Colonic mucosa (tissue), 4 donors: ENCODE results near the gene PLPPR1. TPM values are rescaled to one million over a fixed set of nuclear protein-coding genes. Genes with fewer than 3 reads are reported as not detected.

Experiments
- DNase-seq: peaks from one replicate; pipeline ENCODE4 v3.0.0-alpha.2; 2020
- H3K27ac ChIP-seq: fragments of 200-600 bp; one replicate; pipeline ENCODE4 v1.8.0; 2021
- H3K27me3 ChIP-seq: fragments of 200-600 bp; one replicate; pipeline ENCODE4 v1.8.0; 2021
- H3K36me3 ChIP-seq: fragments of 200-600 bp; one replicate; pipeline ENCODE4 v1.8.0; 2021
- H3K4me1 ChIP-seq: fragments of 200-600 bp; one replicate; pipeline ENCODE4 v1.8.0; 2021; ENCODE audit warnings: mild to moderate bottlenecking
- H3K4me3 ChIP-seq: fragments of 200-600 bp; one replicate; pipeline ENCODE4 v1.8.0; 2021
- H3K9ac ChIP-seq, 2 donors: one replicate each; pipeline ENCODE4 v1.7.0; 2013; ENCODE audit warnings: control low read depth in 2 of 2, low read depth in 2 of 2, low read length in 2 of 2
- H3K9me3 ChIP-seq: fragments of 200-600 bp; one replicate; pipeline ENCODE4 v1.8.0; 2021
- intact Hi-C: fragments of 100-400 bp; cut with DNase I; formaldehyde crosslinking; loops from one replicate; pipeline ENCODE4 v1.14.1; 2022
- total RNA-seq, 2 donors: library from RNA; stranded (reverse); fragmentation: NEBNext Ultra II Directional in 1 of 2; extraction: Animal tissue kit (Norgen Biotek cat#: 25700) in 1 of 2; gene quantifications; one replicate each; pipeline ENCODE4 v1.2.1, GENCODE V29; 2021
- TF ChIP-seq, protein P1 (sequence below): fragments of 200-600 bp; IDR thresholded peaks from one replicate; pipeline ENCODE4 v1.8.0; 2022; ENCODE audit warnings: antibody characterized with exemption, mild to moderate bottlenecking
- donor health status: healthy.
- donor health status: DM: no; HTN: no; CAD: no.
- donor health status: DM: no; HTN: no; CAD: no.

The PLPPR1 gene
- total RNA-seq, 2 donors from 2014 or later: 0.25 to 0.69 TPM

DNA sequence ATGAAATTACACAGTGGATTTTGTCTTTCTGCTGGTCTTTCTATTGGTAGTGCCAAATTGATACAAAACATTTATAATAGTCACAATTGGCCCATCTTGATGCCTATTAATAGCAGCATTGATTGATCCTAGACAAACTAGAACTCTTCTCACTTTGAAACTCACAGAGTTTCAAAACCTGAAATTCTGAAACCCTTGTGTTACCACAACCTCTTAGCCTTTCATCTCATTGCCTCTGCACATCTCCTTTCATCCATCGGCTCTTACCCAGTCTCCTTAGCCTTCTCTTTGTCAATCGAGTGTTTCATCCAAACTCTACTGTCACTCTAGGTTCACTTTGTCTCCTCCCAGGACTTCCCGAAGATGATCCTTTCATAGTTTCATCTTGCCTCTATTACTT, 22.1 kb downstream of the PLPPR1 start:
- TF ChIP-seq, protein P1, sequence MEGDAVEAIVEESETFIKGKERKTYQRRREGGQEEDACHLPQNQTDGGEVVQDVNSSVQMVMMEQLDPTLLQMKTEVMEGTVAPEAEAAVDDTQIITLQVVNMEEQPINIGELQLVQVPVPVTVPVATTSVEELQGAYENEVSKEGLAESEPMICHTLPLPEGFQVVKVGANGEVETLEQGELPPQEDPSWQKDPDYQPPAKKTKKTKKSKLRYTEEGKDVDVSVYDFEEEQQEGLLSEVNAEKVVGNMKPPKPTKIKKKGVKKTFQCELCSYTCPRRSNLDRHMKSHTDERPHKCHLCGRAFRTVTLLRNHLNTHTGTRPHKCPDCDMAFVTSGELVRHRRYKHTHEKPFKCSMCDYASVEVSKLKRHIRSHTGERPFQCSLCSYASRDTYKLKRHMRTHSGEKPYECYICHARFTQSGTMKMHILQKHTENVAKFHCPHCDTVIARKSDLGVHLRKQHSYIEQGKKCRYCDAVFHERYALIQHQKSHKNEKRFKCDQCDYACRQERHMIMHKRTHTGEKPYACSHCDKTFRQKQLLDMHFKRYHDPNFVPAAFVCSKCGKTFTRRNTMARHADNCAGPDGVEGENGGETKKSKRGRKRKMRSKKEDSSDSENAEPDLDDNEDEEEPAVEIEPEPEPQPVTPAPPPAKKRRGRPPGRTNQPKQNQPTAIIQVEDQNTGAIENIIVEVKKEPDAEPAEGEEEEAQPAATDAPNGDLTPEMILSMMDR: no peak
- intact Hi-C loops: no loop called here
- Histone ChIP-seq H3K9me3 (no peaks in the 10 kb centered on the region), H3K9ac (no peak overlapping the region), H3K27me3 (no peaks in the 10 kb centered on the region), H3K27ac (no peak overlapping the region), H3K4me1 (no peaks in the 10 kb centered on the region), H3K36me3 (no peaks in the 10 kb centered on the region), H3K4me3 (no peak overlapping the region)
- DNase-seq: no peak

DNA sequence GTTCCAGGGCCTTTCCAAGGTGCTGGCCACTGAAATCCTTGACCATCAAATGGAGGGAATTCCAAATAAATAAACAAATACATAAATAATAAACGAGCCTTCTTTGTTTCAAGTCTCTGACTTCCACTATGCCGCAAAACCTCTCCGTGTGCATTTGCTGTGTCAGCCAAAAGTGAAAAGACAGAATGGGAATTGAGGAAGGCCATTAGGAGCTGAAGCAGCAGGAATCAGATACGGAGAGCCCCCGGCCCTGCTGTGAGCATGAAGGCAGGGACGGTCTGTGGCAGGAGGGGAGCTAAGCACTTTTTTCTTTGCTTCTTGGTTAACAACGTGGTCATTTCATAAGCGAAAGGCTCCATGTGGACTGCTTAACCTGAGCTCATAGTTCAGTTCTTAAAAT, 26.1 kb downstream of the PLPPR1 start:
- no peaks in the 10 kb centered on the region for H3K4me1 ChIP-seq
- TF ChIP-seq, protein P1: no peak
- no peaks in the 10 kb centered on the region for H3K36me3 ChIP-seq
- no peaks in the 10 kb centered on the region for H3K9me3 ChIP-seq
- no peak overlapping the region for H3K4me3 ChIP-seq
- H3K27me3 ChIP-seq: no peaks in the 10 kb centered on the region
- H3K9ac ChIP-seq: no peak overlapping the region
- DNase-seq: no peak
- no peak overlapping the region for H3K27ac ChIP-seq
- intact Hi-C loops: no loop called here

DNA sequence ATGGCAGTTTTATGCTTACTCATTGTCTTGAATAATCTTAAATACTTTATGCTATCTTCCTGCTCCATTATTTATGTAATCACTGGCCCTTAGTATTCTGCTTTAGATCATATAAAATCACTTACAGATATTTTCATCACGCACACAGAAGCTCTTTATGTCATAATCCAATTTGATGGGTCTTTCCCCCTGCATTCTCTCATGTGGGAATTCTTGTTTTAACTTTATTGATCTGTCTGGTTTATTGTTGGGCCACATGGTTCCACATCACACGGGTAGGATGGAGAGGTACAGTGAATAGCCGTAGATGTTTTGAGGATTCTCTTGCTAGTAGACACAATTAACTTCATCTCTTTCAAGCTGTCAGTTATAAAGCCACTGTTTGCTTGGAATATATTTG, 27.0 kb downstream of the PLPPR1 start:
- Histone ChIP-seq H3K9me3 (no peaks in the 10 kb centered on the region), H3K4me1 (no peaks in the 10 kb centered on the region), H3K27ac (no peak overlapping the region), H3K9ac (no peak overlapping the region), H3K36me3 (no peaks in the 10 kb centered on the region), H3K27me3 (no peaks in the 10 kb centered on the region), H3K4me3 (no peak overlapping the region)
- no peak for DNase-seq
- intact Hi-C loops: no loop called here
- TF ChIP-seq, protein P1: no peak

DNA sequence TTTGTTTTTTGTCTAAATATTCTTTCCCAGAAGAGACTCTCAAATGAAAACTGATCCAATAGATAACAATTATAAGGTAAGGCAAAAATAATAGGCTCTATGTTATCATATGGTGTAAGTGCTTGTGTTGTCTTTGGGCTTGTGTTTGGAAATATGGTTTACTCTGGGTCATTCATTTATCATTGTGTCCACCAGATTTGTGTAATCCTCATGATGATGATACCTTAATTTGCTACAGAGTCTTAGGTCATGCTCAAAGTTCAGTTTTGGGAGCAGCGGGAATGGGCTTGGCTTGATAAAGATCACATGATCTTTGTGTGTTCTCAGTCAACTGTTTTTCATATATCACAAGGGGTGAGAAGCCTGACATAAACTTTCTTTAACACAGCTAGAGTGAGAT, 34.2 kb downstream of the PLPPR1 start:
- Histone ChIP-seq H3K27ac (no peak overlapping the region), H3K9ac (no peak overlapping the region), H3K36me3 (no peaks in the 10 kb centered on the region), H3K4me3 (no peak overlapping the region), H3K27me3 (no peaks in the 10 kb centered on the region), H3K4me1 (no peaks in the 10 kb centered on the region), H3K9me3 (no peaks in the 10 kb centered on the region)
- intact Hi-C loops: no loop called here
- no peak for DNase-seq
- TF ChIP-seq, protein P1: no peak

DNA sequence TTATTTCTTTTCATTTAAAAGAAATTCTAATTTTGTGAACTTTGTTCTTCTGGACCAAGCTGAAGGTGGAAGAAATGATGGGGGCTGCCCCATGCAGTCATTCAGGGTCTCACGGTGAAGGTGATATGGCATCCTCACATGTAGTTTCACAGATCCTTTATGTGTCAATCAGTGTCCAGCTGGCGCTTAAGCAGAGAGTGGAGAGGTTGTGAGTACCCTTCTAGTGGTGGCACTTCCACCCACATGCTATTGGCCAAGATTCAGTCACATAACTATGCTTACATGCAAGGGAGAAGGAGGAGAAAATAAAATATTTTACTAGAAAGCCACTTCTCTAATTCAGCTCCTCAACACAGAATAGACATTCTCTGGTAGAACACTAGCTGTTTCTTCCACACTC, 34.7 kb downstream of the PLPPR1 start:
- DNase-seq: no peak
- H3K4me1 ChIP-seq: no peaks in the 10 kb centered on the region
- no peak overlapping the region for H3K27ac ChIP-seq
- no peak overlapping the region for H3K9ac ChIP-seq
- intact Hi-C loops: no loop called here
- no peaks in the 10 kb centered on the region for H3K9me3 ChIP-seq
- H3K36me3 ChIP-seq: no peaks in the 10 kb centered on the region
- no peak overlapping the region for H3K4me3 ChIP-seq
- H3K27me3 ChIP-seq: no peaks in the 10 kb centered on the region
- TF ChIP-seq, protein P1: no peak

DNA sequence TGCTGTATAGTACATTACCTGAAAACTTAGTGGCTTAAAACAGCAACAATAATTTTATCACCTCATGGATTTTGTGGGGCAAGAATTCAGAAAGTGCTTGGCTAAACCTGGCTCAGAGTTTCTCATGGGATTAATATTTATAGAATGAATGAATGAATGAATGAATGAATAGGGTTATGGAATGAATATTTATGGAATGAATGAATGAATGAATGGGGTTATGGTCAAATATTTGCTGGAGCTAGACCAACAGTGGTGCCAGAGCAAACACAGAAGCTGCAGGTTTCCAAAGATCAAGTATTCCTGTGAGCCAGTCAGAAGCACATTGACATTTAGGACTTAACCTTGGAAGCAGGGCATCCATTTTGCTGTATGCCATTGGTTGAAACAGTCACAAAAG, 35.7 kb downstream of the PLPPR1 start:
- DNase-seq: no peak
- intact Hi-C loops: no loop called here
- no peaks in the 10 kb centered on the region for H3K9me3 ChIP-seq

More for the DNA sequence above, 35.7 kb downstream of the PLPPR1 start:
- H3K4me1 ChIP-seq: no peaks in the 10 kb centered on the region
- no peak overlapping the region for H3K27ac ChIP-seq
- TF ChIP-seq, protein P1: no peak
- no peak overlapping the region for H3K4me3 ChIP-seq
- no peaks in the 10 kb centered on the region for H3K36me3 ChIP-seq
- H3K27me3 ChIP-seq: no peaks in the 10 kb centered on the region
- H3K9ac ChIP-seq: no peak overlapping the region
